Epithelial cell of esophagus (primary cell): ENCODE data around the gene MDM1.
A peak's percentile ranks its signal among the peaks of the same experiment; 100 is the strongest.

Experiments used
- DNase-seq: peaks from one replicate; pipeline ENCODE4 v3.0.0; 2010; ENCODE audit warnings: low read depth
- H3K4me3 ChIP-seq: 2 replicates; pipeline ENCODE4 v1.5.1; 2011; ENCODE audit warnings: mild to moderate bottlenecking, low read length, control low read depth
- TF ChIP-seq, protein P1 (sequence below): IDR thresholded peaks from 2 replicates; pipeline ENCODE4 v1.5.1; 2011; ENCODE audit warnings: low read depth, mild to moderate bottlenecking, low read length, control low read depth, inconsistent platforms; ENCODE audit not compliant: insufficient read depth; ENCODE audit errors: missing control alignments

The MDM1 gene

DNA sequence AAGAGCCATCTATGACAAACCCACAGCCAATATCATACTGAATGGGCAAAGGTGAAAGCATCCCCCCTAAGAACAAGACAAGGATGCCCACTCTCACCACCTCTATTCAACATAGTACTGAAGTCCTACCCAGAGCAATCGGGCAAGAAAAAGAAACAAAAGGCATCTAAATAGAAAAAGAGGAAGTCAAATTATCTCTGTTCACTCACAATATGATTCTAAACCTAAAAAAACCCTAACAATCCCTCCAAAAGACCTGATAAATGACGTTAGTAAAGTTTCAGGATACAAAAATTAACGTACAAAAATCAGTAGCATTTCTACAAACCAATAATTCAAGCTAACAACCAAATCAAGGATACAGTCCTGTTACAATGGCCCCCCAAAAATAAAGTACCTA lies 26.9 kb downstream of the MDM1 start:
- no peak for DNase-seq
- H3K4me3 ChIP-seq, result no peak overlapping the region
- TF ChIP-seq, protein P1, sequence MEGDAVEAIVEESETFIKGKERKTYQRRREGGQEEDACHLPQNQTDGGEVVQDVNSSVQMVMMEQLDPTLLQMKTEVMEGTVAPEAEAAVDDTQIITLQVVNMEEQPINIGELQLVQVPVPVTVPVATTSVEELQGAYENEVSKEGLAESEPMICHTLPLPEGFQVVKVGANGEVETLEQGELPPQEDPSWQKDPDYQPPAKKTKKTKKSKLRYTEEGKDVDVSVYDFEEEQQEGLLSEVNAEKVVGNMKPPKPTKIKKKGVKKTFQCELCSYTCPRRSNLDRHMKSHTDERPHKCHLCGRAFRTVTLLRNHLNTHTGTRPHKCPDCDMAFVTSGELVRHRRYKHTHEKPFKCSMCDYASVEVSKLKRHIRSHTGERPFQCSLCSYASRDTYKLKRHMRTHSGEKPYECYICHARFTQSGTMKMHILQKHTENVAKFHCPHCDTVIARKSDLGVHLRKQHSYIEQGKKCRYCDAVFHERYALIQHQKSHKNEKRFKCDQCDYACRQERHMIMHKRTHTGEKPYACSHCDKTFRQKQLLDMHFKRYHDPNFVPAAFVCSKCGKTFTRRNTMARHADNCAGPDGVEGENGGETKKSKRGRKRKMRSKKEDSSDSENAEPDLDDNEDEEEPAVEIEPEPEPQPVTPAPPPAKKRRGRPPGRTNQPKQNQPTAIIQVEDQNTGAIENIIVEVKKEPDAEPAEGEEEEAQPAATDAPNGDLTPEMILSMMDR, result no peak

DNA sequence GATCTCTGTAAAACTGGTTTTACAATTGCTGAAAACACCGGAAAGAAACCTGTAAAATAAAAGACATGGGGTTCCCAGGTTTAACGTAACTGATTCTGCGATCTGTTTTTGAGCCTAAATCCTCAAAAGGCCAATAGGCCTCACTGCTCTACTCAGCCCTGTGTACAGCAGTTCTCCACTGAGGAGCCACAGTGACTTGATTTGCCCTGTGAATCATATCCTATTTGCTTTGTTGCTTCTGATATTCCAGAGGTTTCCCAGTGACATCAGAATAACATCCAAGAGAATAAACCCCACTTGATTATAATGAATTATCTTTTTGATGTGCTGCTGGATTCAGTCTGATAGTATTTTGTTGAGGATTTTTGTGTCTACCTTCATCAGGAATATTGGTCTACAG lies 27.5 kb downstream of the MDM1 start:
- DNase-seq, result peak; percentile 26
- no peak overlapping the region for H3K4me3 ChIP-seq
- TF ChIP-seq, protein P1, result no peak

DNA sequence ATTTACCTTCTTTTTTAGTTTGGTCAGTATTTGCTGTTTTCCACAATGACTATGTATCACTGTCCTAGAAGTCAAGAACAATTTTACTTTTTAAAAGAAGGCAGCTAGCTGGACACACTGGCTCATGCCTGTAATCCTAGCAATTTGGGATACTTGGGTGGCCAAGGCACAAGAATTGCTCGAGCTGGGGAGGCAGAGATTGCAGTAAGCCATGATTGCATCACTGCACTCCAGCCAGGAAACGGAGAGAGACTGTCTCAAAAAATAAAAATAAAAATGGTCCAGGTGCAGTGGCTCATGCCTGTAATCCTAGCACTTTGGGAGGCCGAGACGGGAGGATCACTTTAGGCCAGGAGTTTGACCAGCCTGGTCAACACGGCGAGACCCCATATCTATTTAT lies 28.3 kb downstream of the MDM1 start:
- DNase-seq, result no peak
- TF ChIP-seq, protein P1, result no peak
- no peak overlapping the region for H3K4me3 ChIP-seq

DNA sequence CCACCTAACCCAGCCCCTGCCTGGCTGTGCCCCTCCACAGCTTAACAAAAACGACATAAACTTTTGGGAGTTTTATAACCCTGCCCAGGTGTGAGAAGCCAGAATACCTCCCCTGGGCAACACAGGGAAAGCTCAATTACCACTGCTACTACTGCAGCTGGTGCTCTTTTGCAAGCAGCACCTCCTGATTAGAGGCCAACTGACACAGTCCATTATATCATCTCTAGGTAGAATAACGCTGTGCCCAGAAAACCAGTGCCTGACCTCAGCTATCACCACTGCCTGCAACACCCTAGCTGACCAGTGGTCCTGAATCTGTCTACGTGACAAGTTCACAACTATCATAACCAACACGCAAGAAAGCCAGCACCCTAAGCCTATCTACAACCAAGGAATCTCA lies 34.2 kb downstream of the MDM1 start:
- no peak overlapping the region for H3K4me3 ChIP-seq
- TF ChIP-seq, protein P1, result no peak
- no peak for DNase-seq

DNA sequence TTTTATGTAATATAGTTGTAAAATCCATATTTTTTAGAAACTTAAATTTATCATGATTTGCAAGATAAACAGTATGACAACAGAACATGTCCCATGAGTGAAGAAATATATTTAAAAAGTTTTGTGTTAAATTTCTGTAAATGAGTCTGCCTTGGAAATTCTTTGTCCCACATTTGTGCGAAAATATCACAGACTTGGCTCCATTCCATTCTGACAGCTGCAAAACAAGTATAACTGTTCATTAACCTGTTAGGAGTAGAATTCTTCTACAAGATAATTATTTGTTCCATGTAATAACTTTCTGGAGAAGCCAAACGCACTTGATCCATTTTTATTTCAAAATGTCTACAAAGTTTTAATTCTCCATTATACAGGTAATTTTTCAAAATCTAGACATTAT lies 37.9 kb downstream of the MDM1 start:
- TF ChIP-seq, protein P1, result no peak
- no peak for DNase-seq
- H3K4me3 ChIP-seq, result no peak overlapping the region

DNA sequence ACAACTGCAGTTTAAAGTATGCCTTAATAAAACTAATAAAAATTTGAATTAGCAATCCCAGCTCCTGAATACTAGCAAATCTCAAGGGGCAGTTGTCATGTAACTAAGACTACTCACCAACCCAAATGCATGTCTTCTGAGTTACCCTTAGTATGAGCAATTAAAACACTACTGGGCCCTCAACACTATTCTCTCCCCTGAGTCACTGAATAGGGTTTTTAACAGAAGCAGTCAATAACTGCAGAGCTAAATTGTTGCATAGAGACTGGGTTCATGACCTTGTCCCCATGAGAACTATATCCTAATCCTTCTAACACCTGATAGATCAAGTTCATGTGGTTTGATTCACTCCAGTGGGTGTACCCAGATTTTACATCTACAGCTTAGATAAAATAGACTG lies 38.8 kb downstream of the MDM1 start:
- TF ChIP-seq, protein P1, result no peak
- H3K4me3 ChIP-seq, result no peak overlapping the region
- DNase-seq, result no peak

DNA sequence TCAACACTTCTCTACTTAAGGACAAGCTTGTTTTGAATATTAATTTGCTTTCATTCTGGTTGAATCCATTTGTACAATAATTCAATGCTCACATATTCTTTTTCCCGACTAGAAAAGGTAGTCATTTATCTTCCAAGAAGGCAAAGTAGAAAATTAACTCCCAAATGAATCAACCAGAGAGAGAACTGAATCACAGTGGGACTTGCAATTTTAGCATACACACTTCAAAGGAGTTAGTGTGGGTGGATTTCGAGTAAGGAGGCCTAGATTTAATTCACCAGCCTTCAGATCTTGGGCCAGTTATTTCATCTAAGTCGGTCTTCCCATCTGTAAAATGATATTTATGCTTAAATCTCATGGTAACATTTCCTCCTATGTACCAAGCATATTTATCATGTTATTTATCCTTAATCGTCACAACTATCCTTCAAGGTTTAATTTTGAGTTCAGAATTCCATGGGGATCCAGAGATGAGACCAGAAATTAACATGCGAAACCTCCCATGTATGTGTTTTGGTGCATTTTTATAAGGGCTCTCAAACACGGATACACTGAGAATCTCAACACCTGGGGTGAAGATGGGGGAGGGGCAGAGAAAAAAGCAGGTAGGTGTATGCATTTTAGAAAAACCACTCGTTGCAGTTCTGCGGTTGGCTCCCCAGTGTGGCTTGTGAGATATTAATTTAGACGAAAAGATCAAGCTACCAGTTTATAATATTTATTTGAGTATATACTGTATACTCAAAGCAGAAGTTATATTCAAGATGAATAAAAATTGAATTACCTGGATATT lies 39.8 kb downstream of the MDM1 start:
- TF ChIP-seq, protein P1, result no peak
- H3K4me3 ChIP-seq, result no peak overlapping the region
- no peak for DNase-seq
